GM23338 (cell line): ENCODE results near the gene ARID3B. TPM values are rescaled to one million over a fixed set of nuclear protein-coding genes. Genes with fewer than 3 reads are reported as not detected.

Experiments
- ATAC-seq: fragments of 200-7000 bp; cut with Tn5 transposase; 3 replicates; pipeline ENCODE4 v1.9.1; 2020
- DNase-seq: peaks from one replicate; pipeline ENCODE4 v3.0.0-alpha.2; 2015; ENCODE audit warnings: low spot score
- H2AFZ ChIP-seq: fragments of 200-600 bp; sonication (generic); 2 replicates; pipeline ENCODE4 v1.8.0; 2016; ENCODE audit warnings: antibody characterized with exemption, mild to moderate bottlenecking, moderate library complexity
- H3F3A ChIP-seq: fragments of 200-600 bp; sonication (generic); replicated peaks from 2 replicates; pipeline ENCODE4 v1.8.0; 2017; ENCODE audit warnings: antibody characterized with exemption, mixed run types, low read depth
- H3K27ac ChIP-seq: fragments of 200-600 bp; sonication (generic); 2 replicates; pipeline ENCODE4 v1.6.1; 2016; ENCODE audit warnings: low read depth
- H3K27me3 ChIP-seq: fragments of 200-600 bp; sonication (generic); 2 replicates; pipeline ENCODE4 v1.8.0; 2016; ENCODE audit warnings: mild to moderate bottlenecking, mixed run types, moderate library complexity; ENCODE audit not compliant: insufficient read depth
- H3K36me3 ChIP-seq: fragments of 200-600 bp; sonication (generic); 2 replicates; pipeline ENCODE4 v1.8.0; 2016; ENCODE audit warnings: mild to moderate bottlenecking; ENCODE audit not compliant: insufficient read depth
- H3K4me1 ChIP-seq: fragments of 200-600 bp; sonication (generic); 2 replicates; pipeline ENCODE4 v1.8.0; 2016; ENCODE audit warnings: mild to moderate bottlenecking, moderate library complexity; ENCODE audit not compliant: insufficient read depth
- H3K4me2 ChIP-seq: fragments of 200-600 bp; sonication (generic); 2 replicates; pipeline ENCODE4 v1.7.1; 2017; ENCODE audit warnings: mixed run types
- H3K4me3 ChIP-seq: fragments of 200-600 bp; sonication (generic); 2 replicates; pipeline ENCODE4 v1.6.1; 2016; ENCODE audit warnings: mixed run types
- H3K79me2 ChIP-seq: fragments of 200-600 bp; sonication (generic); replicated peaks from 2 replicates; pipeline ENCODE4 v1.8.0; 2017; ENCODE audit warnings: mild to moderate bottlenecking; ENCODE audit not compliant: insufficient read depth
- H3K9me2 ChIP-seq: fragments of 200-600 bp; sonication (generic); 2 replicates; pipeline ENCODE4 v1.8.0; 2017; ENCODE audit not compliant: insufficient read depth
- H4K20me1 ChIP-seq: fragments of 200-600 bp; sonication (generic); replicated peaks from 2 replicates; pipeline ENCODE4 v1.8.0; 2017; ENCODE audit warnings: mild to moderate bottlenecking; ENCODE audit not compliant: insufficient read depth
- H3K27ac Mint-ChIP-seq: 2 replicates; pipeline ENCODE4 v1.8.0; 2020; ENCODE audit warnings: inconsistent platforms, mild to moderate bottlenecking, moderate library complexity, mixed read lengths
- H3K27me3 Mint-ChIP-seq: 3 replicates; pipeline ENCODE4 v1.8.0; 2022; ENCODE audit warnings: low read depth, mild to moderate bottlenecking, moderate library complexity, mixed read lengths, inconsistent platforms; ENCODE audit not compliant: insufficient read depth, poor library complexity
- H3K36me3 Mint-ChIP-seq: 3 replicates; pipeline ENCODE4 v1.8.0; 2021; ENCODE audit warnings: low read depth, mild to moderate bottlenecking, inconsistent platforms, moderate library complexity, mixed read lengths
- H3K4me1 Mint-ChIP-seq: 3 replicates; pipeline ENCODE4 v1.8.0; 2020; ENCODE audit warnings: mild to moderate bottlenecking, inconsistent platforms, mixed read lengths
- H3K4me3 Mint-ChIP-seq: 3 replicates; pipeline ENCODE4 v1.8.0; 2021; ENCODE audit warnings: moderate library complexity, mild to moderate bottlenecking, inconsistent platforms, mixed read lengths
- H3K9me3 Mint-ChIP-seq: 3 replicates; pipeline ENCODE4 v1.8.0; 2020; ENCODE audit warnings: moderate library complexity, mild to moderate bottlenecking, inconsistent platforms, mixed read lengths
- CREB1 ChIP-seq: fragments of 250-450 bp; sonication (Bioruptor Pico); IDR thresholded peaks from 2 replicates; pipeline ENCODE4 v1.5.0; 2020; ENCODE audit warnings: low read depth, mild to moderate bottlenecking, moderate library complexity
- EZH2 ChIP-seq: fragments of 200-600 bp; sonication (generic); IDR thresholded peaks from one replicate; pipeline ENCODE4 v1.8.0; 2017; ENCODE audit warnings: antibody characterized with exemption, mild to moderate bottlenecking, low read depth; ENCODE audit not compliant: unreplicated experiment
- EZH2phosphoT487 ChIP-seq: fragments of 200-600 bp; sonication (generic); IDR thresholded peaks from one replicate; pipeline ENCODE4 v1.8.1; 2018; ENCODE audit warnings: antibody characterized with exemption; ENCODE audit not compliant: unreplicated experiment
- JUNB ChIP-seq: IDR thresholded peaks from one replicate; pipeline ENCODE4 v1.6.1; 2016; ENCODE audit warnings: antibody characterized with exemption; ENCODE audit not compliant: unreplicated experiment
- NANOG ChIP-seq: IDR thresholded peaks from 2 replicates; pipeline ENCODE4 v1.6.1; 2016; ENCODE audit warnings: antibody characterized with exemption, borderline replicate concordance
- POLR2AphosphoS5 ChIP-seq: IDR thresholded peaks from 2 replicates; pipeline ENCODE4 v1.6.1; 2016; ENCODE audit warnings: antibody characterized with exemption, low read depth
- STAT1 ChIP-seq: IDR thresholded peaks from one replicate; pipeline ENCODE4 v1.6.1; 2016; ENCODE audit warnings: antibody characterized with exemption; ENCODE audit not compliant: unreplicated experiment
- ZNF114 ChIP-seq: fragments of 250-450 bp; sonication (Bioruptor Pico); IDR thresholded peaks from 2 replicates; pipeline ENCODE4 v1.5.0; 2020; ENCODE audit warnings: mild to moderate bottlenecking, moderate library complexity
- ZNF331 ChIP-seq: fragments of 250-450 bp; sonication (Bioruptor Pico); IDR thresholded peaks from 2 replicates; pipeline ENCODE4 v1.5.0; 2020; ENCODE audit warnings: low read depth, mild to moderate bottlenecking, moderate library complexity
- polyA plus RNA-seq: library from polyadenylated mRNA; unstranded; fragments of >200 nt; fragmentation: Nextera tagmentation; extraction: Ambion mirVana; gene quantifications from 2 replicates; pipeline ENCODE4 v1.2.1, GENCODE V29; 2016
- total RNA-seq: library from RNA; depleted of rRNA; stranded (reverse); fragments of >200 nt; shearing (Covaris generic); gene quantifications from 2 replicates; pipeline ENCODE4 v1.2.3, GENCODE V29; 2014
- TF ChIP-seq, protein P1 (sequence below), 2 experiments: fragments of 200-600 bp in 1 of 2; sonication (generic) in 1 of 2; conservative IDR thresholded peaks; 2 replicates each; pipeline versions ENCODE4 v1.5.1 to v1.6.1; 2016 to 2017; ENCODE audit warnings: antibody characterized with exemption in 2 of 2, low read depth in 2 of 2, mild to moderate bottlenecking in 2 of 2, moderate library complexity in 1 of 2
- TF ChIP-seq, protein P2 (sequence below): IDR thresholded peaks from 2 replicates; pipeline ENCODE4 v1.6.1; 2016; ENCODE audit warnings: antibody characterized with exemption
- TF ChIP-seq, protein P3 (sequence below): IDR thresholded peaks from one replicate; pipeline ENCODE4 v1.6.1; 2018; ENCODE audit warnings: antibody characterized with exemption; ENCODE audit not compliant: unreplicated experiment

ARID3B gene
- total and polyA plus RNA-seq, 2 experiments from 2014 or later: 65.5 to 147 TPM

DNA sequence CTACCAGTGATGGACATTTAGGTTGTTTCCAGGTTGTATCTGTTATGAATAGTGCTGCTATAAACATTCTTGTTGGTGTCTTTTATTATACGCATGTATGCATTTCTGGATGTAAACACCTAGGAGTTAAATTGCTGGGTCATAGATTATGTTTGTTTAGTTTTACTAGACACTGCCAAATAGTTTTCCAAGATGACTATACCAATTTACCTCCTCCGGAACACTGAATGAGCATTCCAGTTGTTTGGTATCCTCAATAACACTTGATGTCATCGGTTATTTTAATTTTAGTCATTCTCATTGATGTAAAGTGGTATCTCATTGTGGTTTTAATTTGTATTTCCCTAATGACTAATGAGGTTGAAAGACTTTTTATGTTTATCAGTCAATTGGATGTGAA, 36.6 kb upstream of the ARID3B start:
- H3K4me1 ChIP-seq: no peaks in the 10 kb centered on the region
- no peak overlapping the region for H3K27ac ChIP-seq
- H3K4me3 ChIP-seq: no peak overlapping the region
- Mint-ChIP-seq H3K4me1 (no peaks in the 10 kb centered on the region; the same call in 2 of the 3 replicates), H3K36me3 (peaks cover 3% of the 10 kb centered on the region; the same call in 2 of the 3 replicates), H3K4me3 (no peak overlapping the region), H3K27me3 (peaks cover 2% of the 10 kb centered on the region), H3K9me3 (no peaks in the 10 kb centered on the region), H3K27ac (no peak overlapping the region)
- H4K20me1 ChIP-seq: no peaks in the 10 kb centered on the region
- no peak overlapping the region for H3K4me2 ChIP-seq
- ATAC-seq: no peak
- no peaks in the 10 kb centered on the region for H3K9me2 ChIP-seq
- no peaks in the 10 kb centered on the region for H3K79me2 ChIP-seq
- no peak overlapping the region for H2AFZ ChIP-seq
- TF ChIP-seq ZNF331: no peak
- no peaks in the 10 kb centered on the region for H3F3A ChIP-seq
- no peak for DNase-seq
- H3K36me3 ChIP-seq: no peaks in the 10 kb centered on the region
- H3K27me3 ChIP-seq: no peaks in the 10 kb centered on the region

DNA sequence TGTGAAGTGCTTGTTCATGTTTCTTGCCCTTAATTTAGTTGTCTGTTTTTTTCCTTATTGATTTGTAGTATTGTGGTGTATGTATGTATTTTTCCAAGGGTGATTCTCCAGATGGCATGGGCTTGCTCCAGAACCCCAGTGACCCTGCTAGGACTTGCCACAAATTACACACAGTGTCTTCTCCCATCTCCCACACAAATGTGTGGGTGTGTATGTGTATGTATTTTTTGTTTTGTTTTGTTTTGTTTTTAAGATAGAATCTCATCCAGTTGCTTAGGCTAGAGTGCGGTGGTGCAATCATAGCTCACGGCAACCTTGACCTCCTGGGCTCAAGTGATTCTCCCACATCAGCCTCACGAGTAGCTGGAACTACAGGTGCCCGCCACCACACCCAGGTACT, 36.2 kb upstream of the ARID3B start:
- Mint-ChIP-seq H3K36me3 (peaks cover 3% of the 10 kb centered on the region; the same call in 2 of the 3 replicates), H3K4me1 (no peaks in the 10 kb centered on the region; the same call in 2 of the 3 replicates), H3K27ac (no peak overlapping the region), H3K27me3 (peaks cover 2% of the 10 kb centered on the region), H3K9me3 (no peaks in the 10 kb centered on the region), H3K4me3 (no peak overlapping the region)
- no peaks in the 10 kb centered on the region for H4K20me1 ChIP-seq
- H3K79me2 ChIP-seq: no peaks in the 10 kb centered on the region
- H3K4me1 ChIP-seq: no peaks in the 10 kb centered on the region
- H3K4me3 ChIP-seq: no peak overlapping the region
- H3K27me3 ChIP-seq: no peaks in the 10 kb centered on the region
- H3F3A ChIP-seq: no peaks in the 10 kb centered on the region
- H3K4me2 ChIP-seq: no peak overlapping the region
- ATAC-seq (no peak), DNase-seq (no peak)
- no peaks in the 10 kb centered on the region for H3K9me2 ChIP-seq
- H2AFZ ChIP-seq: no peak overlapping the region
- H3K27ac ChIP-seq: no peak overlapping the region
- H3K36me3 ChIP-seq: no peaks in the 10 kb centered on the region
- TF ChIP-seq STAT1 (no peak), ZNF331 (no peak), EZH2phosphoT487 (no peak), ZNF114 (CRISPR knock-in tag) (no peak), CREB1 (CRISPR knock-in tag) (no peak), JUNB (no peak), EZH2 (no peak), POLR2AphosphoS5 (no peak), NANOG (no peak)
- TF ChIP-seq, protein P1, sequence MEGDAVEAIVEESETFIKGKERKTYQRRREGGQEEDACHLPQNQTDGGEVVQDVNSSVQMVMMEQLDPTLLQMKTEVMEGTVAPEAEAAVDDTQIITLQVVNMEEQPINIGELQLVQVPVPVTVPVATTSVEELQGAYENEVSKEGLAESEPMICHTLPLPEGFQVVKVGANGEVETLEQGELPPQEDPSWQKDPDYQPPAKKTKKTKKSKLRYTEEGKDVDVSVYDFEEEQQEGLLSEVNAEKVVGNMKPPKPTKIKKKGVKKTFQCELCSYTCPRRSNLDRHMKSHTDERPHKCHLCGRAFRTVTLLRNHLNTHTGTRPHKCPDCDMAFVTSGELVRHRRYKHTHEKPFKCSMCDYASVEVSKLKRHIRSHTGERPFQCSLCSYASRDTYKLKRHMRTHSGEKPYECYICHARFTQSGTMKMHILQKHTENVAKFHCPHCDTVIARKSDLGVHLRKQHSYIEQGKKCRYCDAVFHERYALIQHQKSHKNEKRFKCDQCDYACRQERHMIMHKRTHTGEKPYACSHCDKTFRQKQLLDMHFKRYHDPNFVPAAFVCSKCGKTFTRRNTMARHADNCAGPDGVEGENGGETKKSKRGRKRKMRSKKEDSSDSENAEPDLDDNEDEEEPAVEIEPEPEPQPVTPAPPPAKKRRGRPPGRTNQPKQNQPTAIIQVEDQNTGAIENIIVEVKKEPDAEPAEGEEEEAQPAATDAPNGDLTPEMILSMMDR (conservative IDR thresholded peaks at IDR 0.05; ENCODE audit: low read depth in 2 of 2): no peak
- TF ChIP-seq, protein P2, sequence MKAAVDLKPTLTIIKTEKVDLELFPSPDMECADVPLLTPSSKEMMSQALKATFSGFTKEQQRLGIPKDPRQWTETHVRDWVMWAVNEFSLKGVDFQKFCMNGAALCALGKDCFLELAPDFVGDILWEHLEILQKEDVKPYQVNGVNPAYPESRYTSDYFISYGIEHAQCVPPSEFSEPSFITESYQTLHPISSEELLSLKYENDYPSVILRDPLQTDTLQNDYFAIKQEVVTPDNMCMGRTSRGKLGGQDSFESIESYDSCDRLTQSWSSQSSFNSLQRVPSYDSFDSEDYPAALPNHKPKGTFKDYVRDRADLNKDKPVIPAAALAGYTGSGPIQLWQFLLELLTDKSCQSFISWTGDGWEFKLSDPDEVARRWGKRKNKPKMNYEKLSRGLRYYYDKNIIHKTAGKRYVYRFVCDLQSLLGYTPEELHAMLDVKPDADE: no peak
- TF ChIP-seq, protein P3, sequence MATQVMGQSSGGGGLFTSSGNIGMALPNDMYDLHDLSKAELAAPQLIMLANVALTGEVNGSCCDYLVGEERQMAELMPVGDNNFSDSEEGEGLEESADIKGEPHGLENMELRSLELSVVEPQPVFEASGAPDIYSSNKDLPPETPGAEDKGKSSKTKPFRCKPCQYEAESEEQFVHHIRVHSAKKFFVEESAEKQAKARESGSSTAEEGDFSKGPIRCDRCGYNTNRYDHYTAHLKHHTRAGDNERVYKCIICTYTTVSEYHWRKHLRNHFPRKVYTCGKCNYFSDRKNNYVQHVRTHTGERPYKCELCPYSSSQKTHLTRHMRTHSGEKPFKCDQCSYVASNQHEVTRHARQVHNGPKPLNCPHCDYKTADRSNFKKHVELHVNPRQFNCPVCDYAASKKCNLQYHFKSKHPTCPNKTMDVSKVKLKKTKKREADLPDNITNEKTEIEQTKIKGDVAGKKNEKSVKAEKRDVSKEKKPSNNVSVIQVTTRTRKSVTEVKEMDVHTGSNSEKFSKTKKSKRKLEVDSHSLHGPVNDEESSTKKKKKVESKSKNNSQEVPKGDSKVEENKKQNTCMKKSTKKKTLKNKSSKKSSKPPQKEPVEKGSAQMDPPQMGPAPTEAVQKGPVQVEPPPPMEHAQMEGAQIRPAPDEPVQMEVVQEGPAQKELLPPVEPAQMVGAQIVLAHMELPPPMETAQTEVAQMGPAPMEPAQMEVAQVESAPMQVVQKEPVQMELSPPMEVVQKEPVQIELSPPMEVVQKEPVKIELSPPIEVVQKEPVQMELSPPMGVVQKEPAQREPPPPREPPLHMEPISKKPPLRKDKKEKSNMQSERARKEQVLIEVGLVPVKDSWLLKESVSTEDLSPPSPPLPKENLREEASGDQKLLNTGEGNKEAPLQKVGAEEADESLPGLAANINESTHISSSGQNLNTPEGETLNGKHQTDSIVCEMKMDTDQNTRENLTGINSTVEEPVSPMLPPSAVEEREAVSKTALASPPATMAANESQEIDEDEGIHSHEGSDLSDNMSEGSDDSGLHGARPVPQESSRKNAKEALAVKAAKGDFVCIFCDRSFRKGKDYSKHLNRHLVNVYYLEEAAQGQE: no peak
